GM10266 (cell line): ENCODE measurements around the gene AEN.

Experiments
- DNase-seq: peaks from one replicate; pipeline ENCODE4 v3.0.0; 2012; ENCODE audit errors: extremely low spot score
- CTCF ChIP-seq: IDR thresholded peaks from 2 replicates; pipeline ENCODE4 v1.5.1; 2012; ENCODE audit warnings: mild to moderate bottlenecking, low read depth; ENCODE audit not compliant: control insufficient read depth, insufficient read depth; ENCODE audit errors: missing control alignments

AEN gene

GRCh38 chr15:88649286-88649733 lies 28.2 kb downstream of the AEN start:
- DNase-seq = peak; percentile 58
- no peak for TF ChIP-seq CTCF

GRCh38 chr15:88649753-88650551 lies 28.8 kb downstream of the AEN start:
- no peak for DNase-seq
- no peak for TF ChIP-seq CTCF

GRCh38 chr15:88650556-88650955 lies 29.4 kb downstream of the AEN start:
- no peak for DNase-seq
- TF ChIP-seq CTCF = no peak

GRCh38 chr15:88651136-88651732 lies 30.1 kb downstream of the AEN start:
- no peak for DNase-seq
- no peak for TF ChIP-seq CTCF

GRCh38 chr15:88651971-88652370 lies 30.8 kb downstream of the AEN start:
- DNase-seq = no peak
- TF ChIP-seq CTCF = no peak

GRCh38 chr15:88652456-88653199 lies 31.5 kb downstream of the AEN start:
- no peak for DNase-seq
- TF ChIP-seq CTCF = no peak
